ENCODE measurements around the gene GPR18. TPM values are rescaled to one million over a fixed set of nuclear protein-coding genes. Genes with fewer than 3 reads are reported as not detected.
"Not testable (repeated sequence)": the region's sequence is repeated elsewhere in the genome, so short reads cannot be mapped to it uniquely, and the experiment has no call there.

Gene GPR18
- total RNA-seq, 2 experiments from 2014 or later, result 16.9 to 17.6 TPM

- H3K9me3 Mint-ChIP-seq, H3K27me3 Mint-ChIP-seq, DNase-seq, H3K4me3 Mint-ChIP-seq, H3K27ac Mint-ChIP-seq: not testable (repeated sequence)
- H3K36me3 Mint-ChIP-seq, result peaks cover 52% of the 10 kb centered on the region
- H3K4me1 Mint-ChIP-seq, result peaks cover 49% of the 10 kb centered on the region
Measured at GRCh38 chr13:99249178-99249577, 9.0 kb downstream of the GPR18 start.

DNA sequence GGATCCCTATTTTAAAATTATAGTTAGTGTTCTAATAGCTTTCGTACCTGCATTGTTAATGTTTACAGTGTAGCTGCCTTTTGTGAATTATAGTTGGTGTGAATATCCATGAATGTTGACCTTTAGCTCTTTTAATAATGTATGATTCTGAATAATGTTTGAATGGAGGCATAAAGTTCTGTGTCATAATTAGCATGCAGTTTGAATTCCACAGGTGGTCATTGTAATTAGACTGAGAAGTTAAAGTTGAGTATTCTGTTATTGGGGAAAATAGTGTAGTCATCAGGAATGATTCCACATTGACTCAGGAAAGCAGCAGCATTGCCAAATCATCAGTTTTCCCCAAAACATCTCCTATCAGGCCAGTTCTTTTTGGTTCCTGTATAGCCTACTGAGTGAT lies 12.1 kb downstream of the GPR18 start:
- H3K4me1 Mint-ChIP-seq, result peaks cover 33% of the 10 kb centered on the region
- H3K4me3 Mint-ChIP-seq, result no peak overlapping the region
- H3K27me3 Mint-ChIP-seq, result no peaks in the 10 kb centered on the region
- peak overlapping the region; percentile 54 for H3K27ac Mint-ChIP-seq
- H3K36me3 Mint-ChIP-seq, result peaks cover 47% of the 10 kb centered on the region
- peaks cover 4% of the 10 kb centered on the region for H3K9me3 Mint-ChIP-seq
- DNase-seq, result no peak

DNA sequence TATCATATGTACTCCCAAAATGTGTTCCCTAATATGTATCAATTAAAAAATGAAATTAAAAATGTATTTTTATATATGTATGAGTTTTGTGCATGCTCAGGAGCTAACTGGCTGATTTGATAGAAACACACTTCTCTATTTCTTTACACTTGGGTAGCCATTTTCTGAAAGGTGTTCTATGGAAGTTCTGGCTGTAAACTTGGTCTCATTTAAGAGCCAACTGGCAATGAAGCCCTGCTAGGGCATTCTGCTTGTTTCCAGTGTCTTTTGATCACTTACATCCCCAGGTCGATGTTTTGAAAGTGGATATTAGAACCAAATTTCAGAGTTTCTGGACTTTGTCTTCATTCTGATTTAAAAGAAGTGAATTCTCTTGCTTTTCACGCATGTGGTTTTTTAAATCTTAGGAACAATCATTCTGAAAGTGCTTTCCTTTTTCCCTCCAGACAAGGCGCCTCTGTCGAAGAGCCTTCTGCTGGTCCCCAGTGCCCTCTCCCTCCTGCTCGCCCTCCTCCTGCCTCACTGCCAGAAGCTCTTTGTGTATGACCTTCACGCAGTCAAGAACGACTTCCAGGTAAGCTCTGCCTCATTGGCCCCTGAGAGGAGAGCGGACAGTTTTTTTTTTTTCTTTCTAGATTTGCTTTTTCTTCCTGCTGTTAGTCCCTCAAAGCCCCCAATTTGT lies 20.1 kb downstream of the GPR18 start:
- Mint-ChIP-seq H3K36me3 (peaks cover 57% of the 10 kb centered on the region), H3K4me1 (peaks cover 59% of the 10 kb centered on the region), H3K27me3 (no peaks in the 10 kb centered on the region), H3K9me3 (no peaks in the 10 kb centered on the region), H3K27ac (peak overlapping the region; percentile 93), H3K4me3 (peak overlapping the region; percentile 77)
- peak; percentile 55 for DNase-seq

DNA sequence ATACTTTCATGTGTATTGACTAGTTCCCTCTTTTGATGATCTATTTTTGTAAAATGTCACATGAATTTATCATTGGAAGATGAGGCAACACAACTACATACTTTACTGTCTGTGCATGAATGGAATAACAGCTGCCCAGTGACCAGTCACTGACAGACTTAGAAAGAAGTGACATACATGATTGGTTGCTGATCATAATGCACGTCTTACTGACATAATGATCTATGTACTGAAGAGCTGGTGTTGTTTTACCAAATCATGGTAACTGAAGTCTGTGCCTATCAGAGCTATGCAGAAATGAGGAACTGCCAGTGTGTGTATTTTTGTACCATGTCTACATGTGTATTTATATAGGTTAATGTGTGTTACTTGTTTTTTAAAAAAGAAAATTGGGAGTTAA lies 26.5 kb downstream of the GPR18 start:
- H3K4me1 Mint-ChIP-seq, result peaks cover 75% of the 10 kb centered on the region
- H3K27me3 Mint-ChIP-seq, result no peaks in the 10 kb centered on the region
- H3K4me3 Mint-ChIP-seq, result no peak overlapping the region
- no peaks in the 10 kb centered on the region for H3K9me3 Mint-ChIP-seq
- no peak for DNase-seq
- peaks cover 43% of the 10 kb centered on the region for H3K36me3 Mint-ChIP-seq
- peak overlapping the region; percentile 56 for H3K27ac Mint-ChIP-seq

GRCh38 chr13:99230991-99231390 lies 27.2 kb downstream of the GPR18 start:
- H3K27me3 Mint-ChIP-seq, result no peaks in the 10 kb centered on the region
- no peaks in the 10 kb centered on the region for H3K9me3 Mint-ChIP-seq
- DNase-seq, result no peak
- peaks cover 75% of the 10 kb centered on the region for H3K4me1 Mint-ChIP-seq
- H3K36me3 Mint-ChIP-seq, result peaks cover 42% of the 10 kb centered on the region
- H3K27ac Mint-ChIP-seq, result peak overlapping the region; percentile 56
- no peak overlapping the region for H3K4me3 Mint-ChIP-seq

GRCh38 chr13:99230588-99230987 lies 27.6 kb downstream of the GPR18 start:
- H3K4me1 Mint-ChIP-seq, result peaks cover 75% of the 10 kb centered on the region
- H3K27me3 Mint-ChIP-seq, H3K4me3 Mint-ChIP-seq, H3K9me3 Mint-ChIP-seq, DNase-seq: not testable (repeated sequence)
- peaks cover 42% of the 10 kb centered on the region for H3K36me3 Mint-ChIP-seq
- H3K27ac Mint-ChIP-seq, result peak overlapping the region; percentile 56

DNA sequence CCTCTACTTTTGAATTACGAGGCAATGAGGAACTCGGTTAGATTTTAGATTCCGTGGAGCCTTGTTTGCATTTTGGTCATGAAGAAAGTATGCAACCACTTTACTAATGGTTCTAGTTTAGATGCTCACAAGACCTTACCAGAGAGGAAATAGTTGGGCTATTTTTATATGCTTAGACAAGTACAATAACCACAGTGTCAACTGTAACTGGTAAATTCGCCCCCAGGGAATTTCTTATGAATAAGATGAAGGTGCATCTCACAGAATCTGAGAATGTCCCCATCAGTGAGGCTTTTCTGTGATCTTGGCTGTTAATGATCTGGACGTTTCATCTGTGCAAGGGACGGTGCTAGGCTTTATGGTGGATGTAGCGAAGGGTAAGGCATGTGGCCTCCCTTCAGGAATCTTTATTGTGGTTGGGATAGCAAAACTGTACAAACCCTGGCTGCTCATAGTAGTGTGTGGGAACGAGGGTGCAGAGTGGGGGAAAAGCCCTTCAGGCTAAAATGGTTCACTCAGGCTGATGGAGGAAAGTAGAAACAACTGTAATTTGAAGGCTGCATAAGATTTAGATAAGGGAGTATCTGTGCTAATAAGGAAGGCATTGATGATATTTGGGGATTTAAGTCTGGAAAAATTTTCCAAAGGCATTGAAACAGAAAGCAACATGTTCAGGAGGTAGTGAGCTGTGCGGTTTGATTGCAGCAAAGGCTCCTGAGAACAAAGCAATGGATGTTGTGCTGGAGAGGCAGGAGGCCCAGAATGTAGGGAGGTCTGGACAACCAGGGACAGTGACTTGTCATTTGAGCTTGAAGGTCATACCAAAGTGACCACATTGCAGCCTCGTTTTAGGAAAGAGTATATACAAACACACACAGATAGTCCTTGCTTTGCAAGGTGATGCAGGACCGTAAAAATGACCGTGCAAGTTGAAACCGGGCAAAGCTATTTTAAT lies 29.2 kb downstream of the GPR18 start:
- Mint-ChIP-seq H3K27me3 (no peaks in the 10 kb centered on the region), H3K9me3 (no peaks in the 10 kb centered on the region), H3K27ac (peak overlapping the region; percentile 94), H3K4me1 (peaks cover 76% of the 10 kb centered on the region), H3K4me3 (peak overlapping the region; percentile 74), H3K36me3 (peaks cover 39% of the 10 kb centered on the region)
- no peak for DNase-seq

- Mint-ChIP-seq H3K9me3 (peaks cover 2% of the 10 kb centered on the region), H3K4me1 (peaks cover 80% of the 10 kb centered on the region), H3K27ac (peak overlapping the region; percentile 94), H3K36me3 (peaks cover 41% of the 10 kb centered on the region), H3K27me3 (no peaks in the 10 kb centered on the region), H3K4me3 (peak overlapping the region; percentile 74)
- DNase-seq, result no peak
Measured at GRCh38 chr13:99227909-99228688, 30.1 kb downstream of the GPR18 start.

DNA sequence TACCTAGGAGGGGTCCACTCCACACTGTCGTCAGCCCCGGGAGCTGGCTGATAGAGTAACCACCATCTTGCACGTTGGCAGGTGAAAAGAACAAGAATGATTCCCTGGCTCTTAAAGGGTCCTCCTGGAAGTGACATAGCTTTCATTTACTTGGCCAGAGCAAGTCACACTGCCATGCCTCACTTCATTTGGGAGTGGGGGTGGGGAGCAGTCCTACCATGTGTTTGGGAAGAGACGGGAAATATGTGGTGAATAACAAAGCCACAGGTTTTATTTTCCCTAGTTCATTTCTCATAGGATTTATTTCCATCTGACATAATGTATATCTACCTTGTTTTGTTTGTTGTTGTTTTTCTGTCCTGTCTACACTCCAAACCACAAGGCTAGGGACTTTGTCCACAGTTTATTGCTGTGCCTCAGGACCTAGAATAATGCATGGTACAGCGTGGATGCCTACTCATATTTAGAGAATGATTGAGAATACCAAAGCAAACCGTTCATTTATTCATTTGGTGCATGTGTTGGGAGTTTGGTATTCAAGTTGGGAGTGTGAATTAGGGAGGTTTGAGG lies 30.8 kb downstream of the GPR18 start:
- peaks cover 84% of the 10 kb centered on the region for H3K4me1 Mint-ChIP-seq
- H3K36me3 Mint-ChIP-seq, result peaks cover 44% of the 10 kb centered on the region
- no peak for DNase-seq
- H3K9me3 Mint-ChIP-seq, result peaks cover 4% of the 10 kb centered on the region
- peak overlapping the region; percentile 94 for H3K27ac Mint-ChIP-seq
- H3K27me3 Mint-ChIP-seq, result no peaks in the 10 kb centered on the region
- H3K4me3 Mint-ChIP-seq, result no peak overlapping the region

DNA sequence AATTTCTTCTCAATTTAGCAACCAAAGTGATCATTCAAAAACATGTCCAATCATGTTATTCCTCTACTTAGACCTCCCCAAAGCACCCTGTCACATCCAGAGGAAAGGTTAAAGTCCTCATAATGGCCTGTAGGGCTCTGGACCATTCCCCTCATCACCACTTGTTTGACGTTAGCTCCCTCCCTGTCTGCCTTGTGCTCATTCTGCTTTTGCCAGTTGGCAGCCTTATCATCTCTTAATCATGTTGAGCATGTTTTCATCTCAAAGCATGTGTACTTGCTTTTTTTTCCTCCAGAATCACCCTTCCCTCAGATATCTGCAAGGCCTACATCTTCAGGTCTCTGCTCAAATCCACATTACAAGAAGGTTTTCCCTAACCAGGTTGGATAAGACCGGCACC lies 31.7 kb downstream of the GPR18 start:
- peaks cover 5% of the 10 kb centered on the region for H3K9me3 Mint-ChIP-seq
- peak overlapping the region; percentile 62 for H3K27ac Mint-ChIP-seq
- peaks cover 47% of the 10 kb centered on the region for H3K36me3 Mint-ChIP-seq
- H3K27me3 Mint-ChIP-seq, result no peaks in the 10 kb centered on the region
- peaks cover 87% of the 10 kb centered on the region for H3K4me1 Mint-ChIP-seq
- DNase-seq, result no peak
- H3K4me3 Mint-ChIP-seq, result no peak overlapping the region

DNA sequence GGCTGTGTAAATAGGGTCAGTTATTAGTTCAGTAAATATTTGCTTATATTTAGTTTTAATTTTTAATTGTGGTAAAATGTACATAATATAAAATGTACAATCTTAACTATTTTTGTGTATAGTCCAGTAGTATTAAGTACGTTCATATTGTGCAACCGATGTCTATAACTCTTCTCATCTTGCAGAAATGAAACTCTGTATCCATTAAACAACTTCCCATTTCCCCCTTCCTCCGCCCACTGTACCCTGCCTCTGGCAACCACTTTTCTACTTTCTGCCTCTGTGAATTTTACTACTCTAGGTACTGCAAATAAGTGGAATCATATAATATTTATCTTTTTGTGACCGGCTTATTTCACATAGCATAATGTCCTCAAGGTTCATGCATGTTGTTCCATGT lies 33.1 kb downstream of the GPR18 start:
- Mint-ChIP-seq H3K9me3 (peaks cover 5% of the 10 kb centered on the region), H3K27ac (no peak overlapping the region), H3K4me3 (no peak overlapping the region), H3K36me3 (peaks cover 47% of the 10 kb centered on the region), H3K27me3 (no peaks in the 10 kb centered on the region), H3K4me1 (peaks cover 88% of the 10 kb centered on the region)
- no peak for DNase-seq

DNA sequence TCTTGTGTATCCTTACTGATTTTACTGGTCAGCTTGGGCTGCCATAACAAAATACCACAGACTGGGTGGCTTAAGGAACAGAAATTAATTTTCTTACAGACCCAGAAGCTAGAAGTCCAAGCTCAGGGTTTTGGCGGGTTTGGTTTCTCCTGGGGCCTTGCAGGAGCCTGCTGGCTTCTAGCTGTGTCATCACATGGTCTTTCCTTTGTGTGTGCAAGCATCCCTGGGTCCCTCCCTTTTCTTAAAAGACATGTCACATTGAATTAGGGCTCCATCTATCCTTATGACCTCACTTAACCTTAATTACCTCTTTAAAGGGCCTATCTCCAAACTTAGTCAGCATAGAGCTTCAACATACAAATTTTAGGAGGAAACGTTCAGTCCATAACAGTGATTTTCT lies 34.2 kb downstream of the GPR18 start:
- DNase-seq, result no peak
- H3K4me1 Mint-ChIP-seq, result peaks cover 86% of the 10 kb centered on the region
- no peaks in the 10 kb centered on the region for H3K27me3 Mint-ChIP-seq
- H3K4me3 Mint-ChIP-seq, result no peak overlapping the region
- peak overlapping the region; percentile 81 for H3K27ac Mint-ChIP-seq
- H3K9me3 Mint-ChIP-seq, result peaks cover 5% of the 10 kb centered on the region
- H3K36me3 Mint-ChIP-seq, result peaks cover 50% of the 10 kb centered on the region

DNA sequence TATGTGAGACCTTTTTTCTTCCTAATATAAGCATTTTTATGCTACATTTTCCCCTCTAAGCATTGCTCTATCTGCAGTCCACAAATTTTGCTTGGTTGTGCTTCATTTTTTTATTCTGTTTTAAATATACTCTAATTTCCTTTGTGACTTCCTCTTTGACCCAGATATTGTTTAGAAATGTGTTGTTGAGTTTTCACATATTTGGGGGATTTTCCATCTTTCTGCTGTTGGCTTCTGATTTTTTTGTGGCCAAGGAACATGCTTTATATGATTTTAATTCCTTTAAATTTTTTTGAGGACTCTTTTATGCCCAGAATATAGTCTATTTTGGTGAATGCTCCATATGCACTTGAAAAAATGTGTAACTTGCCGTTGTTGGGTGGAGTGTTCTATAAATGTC lies 34.6 kb downstream of the GPR18 start:
- no peak for DNase-seq
- H3K4me1 Mint-ChIP-seq, result peaks cover 86% of the 10 kb centered on the region
- H3K9me3 Mint-ChIP-seq, result peaks cover 5% of the 10 kb centered on the region
- peak overlapping the region; percentile 81 for H3K27ac Mint-ChIP-seq
- H3K36me3 Mint-ChIP-seq, result peaks cover 51% of the 10 kb centered on the region
- peak overlapping the region; percentile 1 for H3K4me3 Mint-ChIP-seq
- H3K27me3 Mint-ChIP-seq, result no peaks in the 10 kb centered on the region

- H3K4me3 Mint-ChIP-seq, result peak overlapping the region; percentile 49
- H3K36me3 Mint-ChIP-seq, result peaks cover 43% of the 10 kb centered on the region
- DNase-seq, result no peak
- H3K4me1 Mint-ChIP-seq, result peaks cover 90% of the 10 kb centered on the region
- H3K27ac Mint-ChIP-seq, result peak overlapping the region; percentile 81
- H3K9me3 Mint-ChIP-seq, result peaks cover 5% of the 10 kb centered on the region
- no peaks in the 10 kb centered on the region for H3K27me3 Mint-ChIP-seq
Measured at GRCh38 chr13:99221567-99222239, 36.5 kb downstream of the GPR18 start.
